Right renal pelvis (tissue), 4 donors: Measurements from ENCODE around the gene NUPR1. TPM values are rescaled to one million over a fixed set of nuclear protein-coding genes. Genes with fewer than 3 reads are reported as not detected.
"Not testable (repeated sequence)": the region's sequence is repeated elsewhere in the genome, so short reads cannot be mapped to it uniquely, and the experiment has no call there.

Experiments used
- DNase-seq, 4 donors: peaks; one replicate each; pipeline ENCODE4 v3.0.0-alpha.2; 2013; ENCODE audit warnings: low read depth in 4 of 4, low spot score in 3 of 4, missing footprints in 1 of 4
- polyA plus RNA-seq, 4 donors: library from polyadenylated mRNA; unstranded; fragments of 120-200 nt; gene quantifications; one replicate each; pipeline ENCODE4 v1.2.1, GENCODE V29; 2013; ENCODE audit not compliant: insufficient read length in 4 of 4

Gene NUPR1
- 10 to 100 TPM in 3 of 4 donors, 1 to 10 TPM in 1; 9.4 to 15.4 (median 11.4) TPM for polyA plus RNA-seq

- DNase-seq, result peak; percentile 45 to 57 (median 53)
These were observed at the start of gene NUPR1 for GRCh38 chr16:28538733-28539596. Gene NUPR1, minus strand, starts transcription at chr16:28538974. Its CDS starts 67 bp downstream, at chr16:28538907.

GRCh38 chr16:28587386-28587785 is 48.6 kb upstream of the NUPR1 start:
- DNase-seq, result no peak

- DNase-seq, result no peak
These were observed 47.7 kb upstream of the NUPR1 start for GRCh38 chr16:28586466-28586865.

GRCh38 chr16:28585674-28586073 is 46.9 kb upstream of the NUPR1 start:
- DNase-seq, result no peak

GRCh38 chr16:28580726-28581315 is 42.0 kb upstream of the NUPR1 start:
- DNase-seq, result no peak

GRCh38 chr16:28575446-28576109 is 36.8 kb upstream of the NUPR1 start:
- DNase-seq, result no peak

GRCh38 chr16:28574925-28575324 is 36.2 kb upstream of the NUPR1 start:
- no peak for DNase-seq

GRCh38 chr16:28573738-28574718 is 35.3 kb upstream of the NUPR1 start:
- DNase-seq, result no peak

- DNase-seq, result peak in 3 of 4 donors; percentile 46 to 70 (median 67)
These were observed 34.1 kb upstream of the NUPR1 start for GRCh38 chr16:28572696-28573510.

- DNase-seq, result no peak
These were observed 31.4 kb upstream of the NUPR1 start for GRCh38 chr16:28569968-28570752.

GRCh38 chr16:28569021-28569420 is 30.2 kb upstream of the NUPR1 start:
- DNase-seq, result no peak

- DNase-seq, result no peak
These were observed 28.5 kb upstream of the NUPR1 start for GRCh38 chr16:28567292-28567691.

GRCh38 chr16:28566233-28566925 is 27.6 kb upstream of the NUPR1 start:
- not testable (repeated sequence) for DNase-seq

- DNase-seq, result no peak
These were observed 24.4 kb upstream of the NUPR1 start for GRCh38 chr16:28563218-28563617.

GRCh38 chr16:28562199-28562598 is 23.4 kb upstream of the NUPR1 start:
- DNase-seq, result no peak

- no peak for DNase-seq
These were observed 22.9 kb upstream of the NUPR1 start for GRCh38 chr16:28561557-28562187.

- DNase-seq, result no peak
These were observed 19.7 kb upstream of the NUPR1 start for GRCh38 chr16:28558456-28558855.
